ENCODE results near the gene INO80E.
A peak's percentile ranks its signal among the peaks of the same experiment; 100 is the strongest.
"Not testable (repeated sequence)": the region's sequence is repeated elsewhere in the genome, so short reads cannot be mapped to it uniquely, and the experiment has no call there.

Gene INO80E

DNA sequence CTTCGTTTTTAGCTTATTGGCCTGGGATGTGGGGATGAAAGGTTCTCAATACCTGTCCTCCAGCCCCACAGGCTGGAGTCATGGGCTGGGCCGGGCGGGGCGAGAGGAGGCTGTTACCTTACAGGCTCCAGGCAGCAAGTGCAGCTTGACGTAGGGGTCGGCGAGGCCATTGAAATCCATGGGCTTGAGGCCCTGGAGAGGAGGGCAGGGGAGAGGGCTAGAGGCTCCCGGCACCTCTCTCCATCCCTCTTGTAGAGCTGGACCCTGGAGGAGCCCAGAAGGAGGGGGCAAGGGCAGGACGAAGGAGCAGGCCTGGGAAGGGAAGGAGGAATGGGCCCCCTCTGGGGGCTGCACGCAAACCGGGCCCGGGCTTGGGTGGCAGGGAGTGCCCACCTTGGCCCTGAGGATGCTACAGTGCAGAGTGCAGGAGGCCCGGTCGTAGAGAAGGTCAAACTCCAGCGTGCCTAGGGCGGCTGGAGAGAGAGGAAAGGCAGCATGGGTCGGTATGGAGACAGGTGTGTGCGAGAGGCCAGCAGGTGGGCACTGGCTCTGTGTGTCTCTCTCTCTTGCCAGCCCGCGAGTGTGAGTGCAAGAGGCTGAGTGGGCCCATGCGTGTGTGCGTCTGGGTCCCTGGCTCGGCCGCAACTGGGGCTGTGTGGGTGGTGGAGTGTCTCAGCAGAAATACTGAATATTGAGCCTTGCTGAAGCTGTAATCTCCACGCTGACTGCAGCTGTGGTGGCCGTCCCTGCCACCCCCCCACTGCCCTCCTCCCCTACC, 13.2 kb downstream of the INO80E start:
- Histone ChIP-seq H3K4me3 (ENCODE audit: low read depth in 1 of 5, low read length in 5 of 5) (no peak overlapping the region), H3K4me1 (ENCODE audit: control insufficient read depth in 5 of 5, insufficient read depth in 5 of 5, low read length in 5 of 5) (peaks cover 0 to 23% (median 14%) of the 10 kb centered on the region in 5 donors), H3K36me3 (ENCODE audit: control insufficient read depth in 5 of 5, insufficient read depth in 5 of 5, low read length in 5 of 5) (peaks cover 0 to under 1% (median 0%) of the 10 kb centered on the region in 5 donors), H3K27me3 (ENCODE audit: control insufficient read depth in 5 of 5, insufficient read depth in 4 of 5, low read length in 5 of 5) (peaks cover 24 to 37% (median 35%) of the 10 kb centered on the region in 5 donors), H3K27ac (ENCODE audit: low read depth, low read length) (no peak overlapping the region), H3K9me3 (ENCODE audit: control insufficient read depth in 5 of 5, low read length in 5 of 5) (no peaks in the 10 kb centered on the region), H3K9ac (ENCODE audit: low read length in 5 of 5) (no peak overlapping the region)

DNA sequence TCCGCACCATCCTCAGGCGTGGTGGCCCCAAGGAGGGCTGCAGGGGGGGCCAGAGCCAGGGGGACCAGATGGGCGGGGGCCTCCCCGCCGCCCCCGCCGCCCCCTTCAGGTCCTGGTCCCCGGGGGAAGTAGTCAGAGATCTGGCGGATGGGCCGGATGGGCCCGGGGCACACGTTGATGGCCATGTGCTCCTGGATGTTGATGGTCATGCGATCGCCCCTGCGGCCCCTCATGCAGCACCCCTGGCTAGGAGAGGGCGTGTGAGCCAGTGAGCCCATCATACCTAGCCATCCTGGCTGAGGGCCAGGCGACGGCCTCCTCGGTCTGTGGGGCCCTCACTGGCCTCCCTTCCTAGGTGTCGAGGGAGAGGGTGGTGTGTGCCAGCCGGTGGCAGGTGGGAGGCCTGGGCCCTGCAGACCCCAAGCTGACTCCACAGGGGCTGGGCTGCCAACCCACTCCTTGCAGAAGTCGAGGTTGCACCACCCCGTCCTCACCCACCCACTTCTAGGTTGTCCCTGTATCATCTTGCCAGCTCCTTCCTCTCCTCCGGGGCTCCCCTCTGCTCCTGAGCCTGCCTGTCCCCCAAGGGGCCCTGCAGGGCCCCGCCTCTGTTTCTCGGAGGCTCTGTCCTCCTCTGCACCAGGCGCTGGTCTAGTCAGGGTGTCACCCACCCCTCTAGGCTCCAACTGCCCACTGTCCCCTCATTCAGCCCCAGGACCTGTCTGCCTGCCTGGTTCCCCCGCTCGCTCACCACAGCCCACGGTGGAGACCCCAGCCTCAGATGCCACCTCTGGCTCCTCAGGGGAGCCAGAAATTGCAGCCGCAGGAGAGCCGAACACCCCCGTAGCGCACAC, 14.2 kb downstream of the INO80E start:
- H3K9ac ChIP-seq (ENCODE audit: low read length in 5 of 5) = no peak overlapping the region
- H3K9me3 ChIP-seq (ENCODE audit: control insufficient read depth in 5 of 5, low read length in 5 of 5) = no peaks in the 10 kb centered on the region
- H3K27me3 ChIP-seq (ENCODE audit: control insufficient read depth in 5 of 5, insufficient read depth in 4 of 5, low read length in 5 of 5) = peaks cover 24 to 37% (median 35%) of the 10 kb centered on the region in 5 donors
- H3K4me3 ChIP-seq (ENCODE audit: low read depth in 1 of 5, low read length in 5 of 5) = no peak overlapping the region
- peaks cover 0 to 15% (median 13%) of the 10 kb centered on the region in 5 donors for H3K4me1 ChIP-seq (ENCODE audit: control insufficient read depth in 5 of 5, insufficient read depth in 5 of 5, low read length in 5 of 5)
- H3K27ac ChIP-seq (ENCODE audit: low read depth, low read length) = no peak overlapping the region
- no peaks in the 10 kb centered on the region for H3K36me3 ChIP-seq (ENCODE audit: control insufficient read depth in 5 of 5, insufficient read depth in 5 of 5, low read length in 5 of 5)

DNA sequence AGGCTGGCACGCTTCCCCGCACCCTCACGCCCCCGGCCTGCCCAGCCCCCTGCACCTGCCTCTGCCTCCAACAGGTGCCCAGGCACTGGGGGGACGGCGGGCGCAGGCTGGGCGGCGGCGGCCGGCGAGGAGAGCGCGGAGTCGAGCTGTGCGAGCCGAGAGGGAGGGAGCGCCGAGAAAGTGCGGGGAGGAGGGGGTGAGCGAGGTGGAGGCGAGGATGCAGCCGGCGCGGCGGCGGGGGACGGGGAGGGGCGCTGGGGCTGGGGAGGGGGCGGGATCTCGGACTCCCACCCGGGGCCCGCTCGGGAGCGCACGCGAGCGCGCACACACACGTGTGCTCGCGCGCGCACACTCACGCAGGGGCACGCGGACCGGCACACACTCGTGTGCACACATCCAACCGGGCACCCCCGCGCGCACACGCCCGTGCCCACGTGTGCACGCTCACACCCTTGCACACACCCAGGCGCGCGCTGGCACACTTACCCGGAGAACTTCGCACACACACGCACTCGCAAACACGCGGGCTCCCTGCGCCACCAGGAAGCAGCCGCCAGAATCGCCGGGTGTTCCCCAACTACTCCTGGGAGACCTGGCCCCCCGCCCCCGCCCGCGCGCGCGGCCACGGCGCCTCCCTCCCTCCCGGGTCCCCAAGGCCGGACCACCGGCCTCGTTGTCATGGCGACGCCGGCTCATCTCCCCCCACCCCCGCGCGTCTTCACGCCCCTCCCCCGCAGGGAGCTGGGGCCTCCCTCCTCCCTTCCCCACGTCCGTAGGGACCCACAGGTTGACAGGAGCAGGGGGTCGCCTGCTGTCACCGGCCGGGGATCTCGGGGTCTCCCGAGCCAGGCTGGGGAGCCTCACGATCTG, 15.0 kb downstream of the INO80E start, which contains the start of gene DOC2A:
Gene DOC2A (minus strand): TSS at position 184 of the 870 bp plus-strand sequence. CDS start 805 bp downstream, outside the sequence.
- H3K9me3 ChIP-seq (ENCODE audit: control insufficient read depth in 5 of 5, low read length in 5 of 5) = no peaks in the 10 kb centered on the region
- peak within 1 kb of the TSS in 3 of 5 donors; percentile 29 to 49 (median 34) for H3K4me3 ChIP-seq (ENCODE audit: low read depth in 1 of 5, low read length in 5 of 5)
- no peaks in the 10 kb centered on the region for H3K36me3 ChIP-seq (ENCODE audit: control insufficient read depth in 5 of 5, insufficient read depth in 5 of 5, low read length in 5 of 5)
- H3K27ac ChIP-seq (ENCODE audit: low read depth, low read length) = no peak within 1 kb of the TSS
- peaks cover 24 to 37% (median 35%) of the 10 kb centered on the region in 5 donors for H3K27me3 ChIP-seq (ENCODE audit: control insufficient read depth in 5 of 5, insufficient read depth in 4 of 5, low read length in 5 of 5)
- no peak within 1 kb of the TSS for H3K9ac ChIP-seq (ENCODE audit: low read length in 5 of 5)
- H3K4me1 ChIP-seq (ENCODE audit: control insufficient read depth in 5 of 5, insufficient read depth in 5 of 5, low read length in 5 of 5) = peaks cover 0 to 12% (median 10%) of the 10 kb centered on the region in 5 donors

DNA sequence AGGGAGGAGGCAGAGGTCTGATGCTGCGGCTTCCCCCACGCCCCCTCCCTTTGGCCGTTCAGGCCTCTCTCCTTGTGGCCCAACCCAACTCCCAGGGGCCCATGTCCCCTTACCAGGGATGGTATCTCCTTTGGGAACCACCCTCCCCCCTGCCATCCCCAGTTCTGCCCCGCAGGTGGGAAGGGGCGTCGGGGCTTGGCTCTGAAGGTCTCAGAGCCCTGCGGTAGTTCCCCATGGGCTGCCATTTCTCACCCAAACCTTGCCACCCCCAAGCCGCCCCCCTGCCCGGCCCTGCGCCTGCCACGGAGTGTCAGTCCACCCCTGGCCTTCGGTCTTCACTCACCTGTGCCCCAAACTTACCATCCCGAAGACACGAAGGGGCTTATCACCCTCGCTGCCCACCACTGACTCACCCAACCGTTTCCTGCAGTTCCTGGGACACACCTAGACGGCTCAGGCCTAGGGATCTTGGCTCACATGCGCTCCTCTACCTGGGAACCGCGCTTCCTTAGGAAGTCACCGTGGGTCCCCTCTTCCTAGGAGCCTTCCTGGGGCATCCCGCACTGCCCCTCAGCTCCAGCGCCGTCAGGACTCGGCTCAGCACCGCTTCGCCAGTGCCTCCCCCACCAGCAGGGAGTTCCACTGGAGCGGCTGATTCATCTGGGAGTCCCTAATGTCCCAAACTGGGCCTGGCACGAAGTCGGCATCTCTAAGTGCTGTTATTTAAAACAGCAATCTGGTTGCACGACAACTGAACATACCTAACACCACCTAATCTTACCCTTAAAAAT, 15.9 kb downstream of the INO80E start:
- H3K27me3 ChIP-seq (ENCODE audit: control insufficient read depth in 5 of 5, insufficient read depth in 4 of 5, low read length in 5 of 5) = peaks cover 29 to 37% (median 35%) of the 10 kb centered on the region in 5 donors
- no peaks in the 10 kb centered on the region for H3K36me3 ChIP-seq (ENCODE audit: control insufficient read depth in 5 of 5, insufficient read depth in 5 of 5, low read length in 5 of 5)
- H3K9me3 ChIP-seq (ENCODE audit: control insufficient read depth in 5 of 5, low read length in 5 of 5) = no peaks in the 10 kb centered on the region
- H3K4me3 ChIP-seq (ENCODE audit: low read depth in 1 of 5, low read length in 5 of 5) = no peak overlapping the region
- no peak overlapping the region for H3K9ac ChIP-seq (ENCODE audit: low read length in 5 of 5)
- peaks cover 0 to 12% (median 10%) of the 10 kb centered on the region in 5 donors for H3K4me1 ChIP-seq (ENCODE audit: control insufficient read depth in 5 of 5, insufficient read depth in 5 of 5, low read length in 5 of 5)
- H3K27ac ChIP-seq (ENCODE audit: low read depth, low read length) = no peak overlapping the region

DNA sequence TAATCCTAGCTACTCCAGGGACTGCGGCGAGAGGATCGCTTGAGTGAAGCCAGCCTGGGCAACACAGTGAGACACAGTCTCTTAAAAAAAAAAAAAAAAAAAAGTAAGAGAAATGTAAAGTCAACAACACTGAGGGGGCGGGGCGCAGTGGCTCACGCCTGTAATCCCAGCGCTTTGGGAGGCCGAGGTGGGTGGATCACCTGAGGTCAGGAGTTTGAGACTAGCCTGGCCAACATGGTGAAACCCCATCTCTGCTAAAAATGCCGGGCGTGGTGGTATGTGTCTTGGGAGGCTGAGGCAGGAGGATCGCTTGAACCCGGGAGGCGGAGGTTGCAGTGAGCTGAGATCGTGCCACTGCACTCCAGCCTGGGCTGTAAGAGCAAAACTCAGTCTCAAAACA, 16.6 kb downstream of the INO80E start:
- Histone ChIP-seq H3K4me1 (ENCODE audit: control insufficient read depth in 5 of 5, insufficient read depth in 5 of 5, low read length in 5 of 5) (peaks cover 0 to 12% (median 10%) of the 10 kb centered on the region in 5 donors), H3K27me3 (ENCODE audit: control insufficient read depth in 5 of 5, insufficient read depth in 4 of 5, low read length in 5 of 5) (peaks cover 28 to 33% (median 32%) of the 10 kb centered on the region in 5 donors)
- not testable (repeated sequence) for H3K4me3 ChIP-seq (ENCODE audit: low read depth in 1 of 5, low read length in 5 of 5); H3K27ac ChIP-seq (ENCODE audit: low read depth, low read length); H3K9me3 ChIP-seq (ENCODE audit: control insufficient read depth in 5 of 5, low read length in 5 of 5); H3K9ac ChIP-seq (ENCODE audit: low read length in 5 of 5); H3K36me3 ChIP-seq (ENCODE audit: control insufficient read depth in 5 of 5, insufficient read depth in 5 of 5, low read length in 5 of 5)

DNA sequence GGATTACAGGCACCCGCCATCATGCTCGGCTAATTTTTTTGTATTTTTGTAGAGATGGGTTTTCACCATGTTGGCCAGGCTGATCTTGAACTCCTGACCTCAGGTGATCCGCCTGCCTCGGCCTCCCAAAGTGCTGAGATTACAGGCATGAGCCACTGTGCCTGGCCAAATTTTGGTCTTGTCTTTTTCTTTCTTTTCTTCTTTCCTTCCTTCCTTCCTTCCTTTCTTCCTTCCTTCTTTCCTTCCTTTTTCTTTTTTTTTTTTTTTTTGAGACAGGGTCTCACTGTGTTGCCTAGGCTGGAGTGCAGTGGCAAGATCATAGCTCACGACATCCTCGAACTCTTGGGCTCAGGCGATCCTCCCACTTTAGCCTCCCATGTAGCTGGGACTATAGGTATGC, 19.4 kb downstream of the INO80E start:
- H3K27me3 ChIP-seq (ENCODE audit: control insufficient read depth in 5 of 5, insufficient read depth in 4 of 5, low read length in 5 of 5) = peaks cover 11 to 16% (median 12%) of the 10 kb centered on the region in 5 donors
- H3K36me3 ChIP-seq (ENCODE audit: control insufficient read depth in 5 of 5, insufficient read depth in 5 of 5, low read length in 5 of 5) = not testable (repeated sequence)

DNA sequence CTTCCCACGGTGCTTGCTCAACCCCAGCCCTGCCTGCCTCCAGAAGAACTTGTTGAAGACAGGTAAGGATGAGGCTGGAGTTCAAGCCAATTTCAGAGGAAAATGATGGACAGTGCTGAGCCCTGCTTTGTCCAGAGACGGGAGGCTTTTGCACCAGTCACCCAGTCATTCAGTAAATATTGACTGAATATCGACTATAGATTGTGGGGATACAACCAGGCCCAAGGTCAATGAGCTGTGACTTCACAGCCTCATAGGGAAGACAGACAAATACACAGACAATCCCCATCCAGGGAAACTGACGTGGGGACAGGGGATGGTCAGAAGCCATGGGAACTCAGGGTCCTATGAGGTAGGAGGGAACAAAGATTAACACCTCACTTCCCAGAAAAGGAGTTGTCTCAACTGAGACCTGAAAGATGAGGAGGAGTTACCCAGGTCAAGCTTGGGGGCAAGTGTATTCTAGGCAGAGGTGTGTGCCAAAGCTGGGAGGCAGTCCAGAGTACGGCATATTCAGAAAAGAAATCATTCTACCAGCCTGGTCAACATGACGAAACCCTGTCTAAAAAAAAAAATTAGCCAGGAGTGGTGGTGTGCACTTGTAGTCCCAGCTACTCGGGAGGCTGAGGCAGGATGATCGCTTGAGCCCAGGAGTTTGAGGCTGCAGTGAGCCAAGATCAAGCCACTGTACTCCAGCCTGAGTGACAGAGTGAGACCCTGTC, 20.7 kb downstream of the INO80E start:
- H3K27ac ChIP-seq (ENCODE audit: low read depth, low read length) = no peak overlapping the region
- no peak overlapping the region for H3K9ac ChIP-seq (ENCODE audit: low read length in 5 of 5)
- no peaks in the 10 kb centered on the region for H3K36me3 ChIP-seq (ENCODE audit: control insufficient read depth in 5 of 5, insufficient read depth in 5 of 5, low read length in 5 of 5)
- no peaks in the 10 kb centered on the region for H3K9me3 ChIP-seq (ENCODE audit: control insufficient read depth in 5 of 5, low read length in 5 of 5)
- peaks cover 0 to 8% (median 7%) of the 10 kb centered on the region in 5 donors for H3K4me1 ChIP-seq (ENCODE audit: control insufficient read depth in 5 of 5, insufficient read depth in 5 of 5, low read length in 5 of 5)
- H3K4me3 ChIP-seq (ENCODE audit: low read depth in 1 of 5, low read length in 5 of 5) = no peak overlapping the region
- H3K27me3 ChIP-seq (ENCODE audit: control insufficient read depth in 5 of 5, insufficient read depth in 4 of 5, low read length in 5 of 5) = peaks cover 6 to 10% (median 7%) of the 10 kb centered on the region in 5 donors

More for the DNA sequence above, 19.4 kb downstream of the INO80E start:
- H3K4me3 ChIP-seq (ENCODE audit: low read depth in 1 of 5, low read length in 5 of 5); H3K9ac ChIP-seq (ENCODE audit: low read length in 5 of 5); H3K9me3 ChIP-seq (ENCODE audit: control insufficient read depth in 5 of 5, low read length in 5 of 5); H3K4me1 ChIP-seq (ENCODE audit: control insufficient read depth in 5 of 5, insufficient read depth in 5 of 5, low read length in 5 of 5); H3K27ac ChIP-seq (ENCODE audit: low read depth, low read length): not testable (repeated sequence)

DNA sequence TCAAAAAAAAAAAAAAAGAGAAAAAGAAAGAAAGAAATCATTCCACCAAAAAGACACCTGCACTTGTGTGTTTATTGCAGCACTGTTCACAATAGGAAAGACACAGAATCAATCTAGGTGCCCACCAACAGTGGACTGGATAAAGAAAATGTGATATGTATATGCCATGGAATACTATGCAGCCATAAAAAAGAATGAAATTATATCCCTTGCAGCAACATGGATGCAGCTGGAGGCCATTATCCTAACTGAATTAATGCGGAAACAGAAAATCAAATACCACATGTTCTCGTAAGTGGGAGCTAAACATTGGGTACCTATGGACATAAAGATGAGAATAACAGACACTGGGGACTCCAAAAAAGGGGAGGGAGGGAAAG, 21.2 kb downstream of the INO80E start:
- Histone ChIP-seq H3K27me3 (ENCODE audit: control insufficient read depth in 5 of 5, insufficient read depth in 4 of 5, low read length in 5 of 5) (peaks cover under 1 to 5% (median 3%) of the 10 kb centered on the region in 5 donors), H3K36me3 (ENCODE audit: control insufficient read depth in 5 of 5, insufficient read depth in 5 of 5, low read length in 5 of 5) (no peaks in the 10 kb centered on the region), H3K9ac (ENCODE audit: low read length in 5 of 5) (no peak overlapping the region), H3K4me1 (ENCODE audit: control insufficient read depth in 5 of 5, insufficient read depth in 5 of 5, low read length in 5 of 5) (peaks cover 0 to 10% (median 8%) of the 10 kb centered on the region in 5 donors), H3K4me3 (ENCODE audit: low read depth in 1 of 5, low read length in 5 of 5) (no peak overlapping the region), H3K27ac (ENCODE audit: low read depth, low read length) (no peak overlapping the region), H3K9me3 (ENCODE audit: control insufficient read depth in 5 of 5, low read length in 5 of 5) (no peaks in the 10 kb centered on the region)
